ENCODE measurements around the gene XPR1. TPM values are rescaled to one million over a fixed set of nuclear protein-coding genes. Genes with fewer than 3 reads are reported as not detected.
A peak's percentile ranks its signal among the peaks of the same experiment; 100 is the strongest.

Gene XPR1
- total and polyA plus RNA-seq, 2 of the 8 experiments (the other 6 are each of a cell fraction or from before 2014, with no cell fraction given): 28.6 to 43.9 TPM

DNA sequence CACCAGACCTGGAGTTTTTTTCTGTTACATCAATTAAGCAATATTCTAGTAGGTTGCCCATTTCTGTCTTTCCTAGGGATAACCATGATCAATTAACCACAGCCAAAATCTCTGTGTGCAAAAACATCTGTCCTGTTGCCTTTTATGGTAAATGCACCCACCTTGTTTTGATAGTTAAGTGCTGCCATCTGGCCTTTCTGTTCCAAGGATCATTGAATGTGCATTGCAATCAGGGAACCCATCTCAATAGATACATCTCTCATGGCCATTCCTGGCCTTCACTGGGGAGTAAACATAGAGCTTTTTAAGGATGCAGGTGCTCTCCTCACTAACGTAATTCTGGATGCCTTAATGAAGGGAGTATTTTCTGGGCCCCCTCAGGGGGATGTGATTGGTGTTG is 169.1 kb downstream of the XPR1 start:
- H2BK20ac ChIP-seq (ENCODE audit: low read length): no peak overlapping the region
- no peaks in the 10 kb centered on the region for H3K27me3 ChIP-seq (replicated peaks in 1 of 4; ENCODE audit: control insufficient read depth in 3 of 4, extremely low read depth in 1 of 4, insufficient read depth in 3 of 4, low read length in 3 of 4)
- no peak overlapping the region for H4K8ac ChIP-seq (ENCODE audit: extremely low read depth, insufficient read depth, low read length)
- no peak overlapping the region for H3K27ac ChIP-seq (ENCODE audit: low read depth, low read length)
- H3K23ac ChIP-seq (ENCODE audit: insufficient read length): no peak overlapping the region
- no peak overlapping the region for H3K14ac ChIP-seq (ENCODE audit: insufficient read length)
- H3K4ac ChIP-seq (replicated peaks; ENCODE audit: insufficient read length, low read depth, low read length): no peak overlapping the region
- no peak overlapping the region for H2BK120ac ChIP-seq (replicated peaks; ENCODE audit: low read depth, low read length)
- no peak overlapping the region for H3K18ac ChIP-seq (ENCODE audit: extremely low read depth, low read length)
- H3K4me2 ChIP-seq (ENCODE audit: insufficient read depth in 1 of 2, low read depth in 2 of 2, low read length in 2 of 2): no peak overlapping the region
- ChIA-PET POLR2A (ENCODE audit: partially characterized antibody) (no interaction called here), CTCF (ENCODE audit: partially characterized antibody) (interaction anchor here (0.9 to 1.0 kb wide), 3 partner anchors 9 to 61 kb away, joined by 3 to 5 read pairs (median 4); no protein-coding TSS in a partner anchor)
- H4K91ac ChIP-seq (replicated peaks; ENCODE audit: insufficient read length, low read length): no peak overlapping the region
- H3K9ac ChIP-seq (replicated peaks in 1 of 4; ENCODE audit: extremely low read depth in 1 of 4, low read depth in 3 of 4, low read length in 3 of 4): no peak overlapping the region
- no peak for TF ChIP-seq POU5F1 (IDR thresholded peaks at IDR 0.05; ENCODE audit: low read depth, low read length)
- peak; percentile 3; the same call in 1 of the 2 replicates for TF ChIP-seq SRF (IDR thresholded peaks at IDR 0.05; ENCODE audit: low read depth, low read length)
- no peaks in the 10 kb centered on the region for H3K79me1 ChIP-seq (ENCODE audit: low read depth, low read length)
- no peak overlapping the region for H3K56ac ChIP-seq (replicated peaks; ENCODE audit: insufficient read length, low read depth, low read length)
- no peak overlapping the region for H2BK5ac ChIP-seq (ENCODE audit: low read depth, low read length)
- FAIRE-seq (no peak), DNase-seq (ENCODE audit: low read depth in 1 of 2, low spot score in 2 of 2) (no peak)
- H3K4me1 ChIP-seq (replicated peaks in 1 of 4; ENCODE audit: control insufficient read depth in 3 of 4, insufficient read depth in 4 of 4, low read length in 3 of 4): no peaks in the 10 kb centered on the region
- H2AK5ac ChIP-seq (ENCODE audit: low read depth, low read length): no peak overlapping the region
- no peak overlapping the region for H2BK12ac ChIP-seq (ENCODE audit: low read depth, low read length)
- H3K23me2 ChIP-seq (ENCODE audit: low read depth, low read length): no peaks in the 10 kb centered on the region
- no peaks in the 10 kb centered on the region for H3K79me2 ChIP-seq (ENCODE audit: control insufficient read depth in 1 of 2, insufficient read depth in 2 of 2, low read length in 2 of 2)
- no peak overlapping the region for H2AFZ ChIP-seq (ENCODE audit: low read length)
- no peak overlapping the region for H4K5ac ChIP-seq (ENCODE audit: insufficient read length, low read depth, low read length)
- H3K4me3 ChIP-seq (ENCODE audit: extremely low read depth in 1 of 4, insufficient read depth in 2 of 4, low read depth in 3 of 4, low read length in 4 of 4): no peak overlapping the region
- H2BK15ac ChIP-seq (ENCODE audit: low read length): no peak overlapping the region
- 71% methylated on average over 1 of the region's 1 CpG; no CpG with 5 or more reads in 1 of the 2 experiments for WGBS, 2 experiments (ENCODE audit: extremely low coverage in 1 of 2, insufficient coverage in 1 of 2, insufficient read length in 1 of 2, insufficient replicate concordance in 2 of 2, low coverage in 1 of 2, low lambda C conversion rate in 2 of 2, missing lambda C conversion rate in 1 of 2)
- H4K20me1 ChIP-seq (replicated peaks in 1 of 2; ENCODE audit: control insufficient read depth in 1 of 2, insufficient read depth in 2 of 2, low read length in 2 of 2): no peaks in the 10 kb centered on the region
- H3K36me3 ChIP-seq (ENCODE audit: control insufficient read depth in 2 of 4, insufficient read depth in 4 of 4, low read length in 3 of 4): no peaks in the 10 kb centered on the region
- no peaks in the 10 kb centered on the region for H3K9me3 ChIP-seq (ENCODE audit: insufficient read depth in 2 of 2, low read depth in 1 of 2, low read length in 1 of 2)

Data from H1 (cell line).